ENCODE data around the gene CMTM7.
"Not testable (repeated sequence)": the region's sequence is repeated elsewhere in the genome, so short reads cannot be mapped to it uniquely, and the experiment has no call there.

Gene CMTM7

GRCh38 chr3:32379831-32380500 lies 11.7 kb upstream of the CMTM7 start:
- FAIRE-seq (no peak), DNase-seq (ENCODE audit: insufficient read length, low spot score) (no peak)

GRCh38 chr3:32381922-32382321 lies 9.7 kb upstream of the CMTM7 start:
- DNase-seq (ENCODE audit: insufficient read length, low spot score): no peak
- no peak for FAIRE-seq

GRCh38 chr3:32383136-32383711 lies 8.4 kb upstream of the CMTM7 start:
- FAIRE-seq (no peak), DNase-seq (ENCODE audit: insufficient read length, low spot score) (no peak)

- FAIRE-seq: no peak
- DNase-seq (ENCODE audit: insufficient read length, low spot score): no peak
Observed at GRCh38 chr3:32384938-32385337, 6.7 kb upstream of the CMTM7 start.

- no peak for FAIRE-seq
- DNase-seq (ENCODE audit: insufficient read length, low spot score): no peak
Observed at GRCh38 chr3:32387512-32387911, 4.1 kb upstream of the CMTM7 start.

GRCh38 chr3:32389577-32389976 lies 2.1 kb upstream of the CMTM7 start:
- not testable (repeated sequence) for DNase-seq (ENCODE audit: insufficient read length, low spot score); FAIRE-seq

- FAIRE-seq: no peak
- peak; percentile 29 for DNase-seq (ENCODE audit: insufficient read length, low spot score)
Observed at GRCh38 chr3:32392536-32393302, 1.1 kb downstream of the CMTM7 start.

- FAIRE-seq (no peak), DNase-seq (ENCODE audit: insufficient read length, low spot score) (no peak)
Observed at GRCh38 chr3:32395496-32395895, 3.8 kb downstream of the CMTM7 start.

- DNase-seq (ENCODE audit: insufficient read length, low spot score): no peak
Observed at GRCh38 chr3:32397941-32398340, 6.3 kb downstream of the CMTM7 start.

GRCh38 chr3:32398531-32398930 lies 6.9 kb downstream of the CMTM7 start:
- DNase-seq (ENCODE audit: insufficient read length, low spot score) (no peak), FAIRE-seq (no peak)

More at GRCh38 chr3:32397941-32398340, 6.3 kb downstream of the CMTM7 start:
- no peak for FAIRE-seq

GRCh38 chr3:32399030-32399620 lies 7.5 kb downstream of the CMTM7 start:
- DNase-seq (ENCODE audit: insufficient read length, low spot score): peak; percentile 35
- FAIRE-seq: no peak

- FAIRE-seq (no peak), DNase-seq (ENCODE audit: insufficient read length, low spot score) (no peak)
Observed at GRCh38 chr3:32401126-32401525, 9.5 kb downstream of the CMTM7 start.

- peak; percentile 4 for FAIRE-seq
Observed at GRCh38 chr3:32401556-32402081, 10.0 kb downstream of the CMTM7 start.

GRCh38 chr3:32403663-32404062 lies 12.0 kb downstream of the CMTM7 start:
- FAIRE-seq (no peak), DNase-seq (ENCODE audit: insufficient read length, low spot score) (no peak)

More at GRCh38 chr3:32401556-32402081, 10.0 kb downstream of the CMTM7 start:
- peak; percentile 55 for DNase-seq (ENCODE audit: insufficient read length, low spot score)

- FAIRE-seq: no peak
- DNase-seq (ENCODE audit: insufficient read length, low spot score): no peak
Observed at GRCh38 chr3:32404714-32405113, 13.1 kb downstream of the CMTM7 start.

- no peak for FAIRE-seq
Observed at GRCh38 chr3:32405155-32405554, 13.5 kb downstream of the CMTM7 start.

GRCh38 chr3:32405711-32406323 lies 14.2 kb downstream of the CMTM7 start:
- FAIRE-seq: no peak
- no peak for DNase-seq (ENCODE audit: insufficient read length, low spot score)

More at GRCh38 chr3:32405155-32405554, 13.5 kb downstream of the CMTM7 start:
- DNase-seq (ENCODE audit: insufficient read length, low spot score): no peak

- no peak for DNase-seq (ENCODE audit: insufficient read length, low spot score)
- no peak for FAIRE-seq
Observed at GRCh38 chr3:32406486-32407408, 15.1 kb downstream of the CMTM7 start.

- no peak for FAIRE-seq
- no peak for DNase-seq (ENCODE audit: insufficient read length, low spot score)
Observed at GRCh38 chr3:32410367-32411246, 19.0 kb downstream of the CMTM7 start.

Measured in HTR-8/SVneo (cell line).